IgD-negative memory B cell (primary cell): ENCODE data around the gene PPIG. TPM values are rescaled to one million over a fixed set of nuclear protein-coding genes. Genes with fewer than 3 reads are reported as not detected.

Source experiments
- H3K27ac Mint-ChIP-seq, 3 donors: one replicate each; pipeline ENCODE4 v1.8.0; 2020 to 2022; ENCODE audit warnings: mild to moderate bottlenecking in 3 of 3, mixed read lengths in 3 of 3, moderate library complexity in 1 of 3
- H3K27me3 Mint-ChIP-seq: one replicate; pipeline ENCODE4 v1.8.0; 2021; ENCODE audit warnings: mixed read lengths
- H3K36me3 Mint-ChIP-seq: one replicate; pipeline ENCODE4 v1.8.0; 2020; ENCODE audit warnings: mild to moderate bottlenecking, mixed read lengths
- H3K4me1 Mint-ChIP-seq, 3 donors: one replicate each; pipeline ENCODE4 v1.8.0; 2020 to 2022; ENCODE audit warnings: mixed read lengths in 3 of 3, mild to moderate bottlenecking in 1 of 3
- H3K4me3 Mint-ChIP-seq, 4 donors: one replicate each; pipeline ENCODE4 v1.8.0; 2020 to 2022; ENCODE audit warnings: mild to moderate bottlenecking in 4 of 4, mixed read lengths in 4 of 4, moderate library complexity in 3 of 4
- H3K9me3 Mint-ChIP-seq, 3 donors: one replicate each; pipeline ENCODE4 v1.8.0; 2020 to 2021; ENCODE audit warnings: mixed read lengths in 3 of 3, mild to moderate bottlenecking in 1 of 3
- polyA plus RNA-seq: library from polyadenylated mRNA; unstranded; fragments of 300-500 nt; fragmentation: Illumina TruSeq; gene quantifications from one replicate; pipeline ENCODE4 v1.2.3, GENCODE V29; 2021

PPIG gene
- polyA plus RNA-seq, 1 donor from 2014 or later: 92.5 TPM

DNA sequence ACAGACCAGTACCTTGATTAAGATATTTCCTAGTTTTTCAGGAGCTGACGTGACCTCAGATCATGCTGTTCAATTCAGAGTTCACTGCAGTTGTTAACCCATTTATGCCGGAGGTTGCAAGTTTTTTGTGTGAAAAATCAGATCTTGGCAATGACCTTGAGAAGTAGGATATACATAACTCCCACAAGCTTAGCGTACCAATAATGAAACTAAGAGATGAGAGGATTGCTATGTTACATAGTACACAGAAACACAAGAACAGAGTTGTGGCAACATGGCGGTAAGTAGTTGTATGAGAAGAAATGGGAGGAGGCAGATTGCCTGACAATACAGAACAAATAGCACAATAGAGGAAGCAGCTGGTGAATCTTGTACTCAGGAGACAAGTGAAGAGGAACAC, 39.1 kb downstream of the PPIG start:
- H3K4me3 Mint-ChIP-seq: no peak overlapping the region

DNA sequence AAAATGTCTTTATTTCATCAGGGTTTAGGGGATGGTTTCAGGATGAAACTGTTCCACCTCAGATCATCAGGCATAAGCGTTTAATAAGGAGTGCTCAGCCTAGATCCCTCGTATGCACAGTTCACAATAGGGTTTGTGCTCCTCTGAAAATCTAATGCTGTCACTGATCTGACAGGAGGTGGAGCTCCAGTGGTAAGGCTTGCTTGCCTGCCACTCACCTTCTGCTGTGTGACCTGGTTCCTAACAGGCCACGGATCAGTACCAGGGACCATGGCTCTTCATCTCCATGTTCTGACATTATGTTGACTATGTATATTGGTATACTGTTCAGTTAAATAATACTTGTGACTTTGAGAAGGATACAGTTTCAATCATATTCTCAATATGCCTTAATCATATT, 41.6 kb downstream of the PPIG start:
- no peak overlapping the region for H3K27ac Mint-ChIP-seq
- H3K4me1 Mint-ChIP-seq: peaks cover 0 to 3% (median 0%) of the 10 kb centered on the region in 3 donors
- H3K9me3 Mint-ChIP-seq: no peaks in the 10 kb centered on the region
- H3K36me3 Mint-ChIP-seq: peaks cover 7% of the 10 kb centered on the region
- no peaks in the 10 kb centered on the region for H3K27me3 Mint-ChIP-seq
- H3K4me3 Mint-ChIP-seq: no peak overlapping the region

More for the DNA sequence above, 39.1 kb downstream of the PPIG start:
- Mint-ChIP-seq H3K36me3 (peaks cover 12% of the 10 kb centered on the region), H3K4me1 (peaks cover 4 to 16% (median 6%) of the 10 kb centered on the region in 3 donors), H3K9me3 (peaks cover 0 to 1% (median 0%) of the 10 kb centered on the region in 3 donors), H3K27ac (no peak overlapping the region), H3K27me3 (no peaks in the 10 kb centered on the region)

DNA sequence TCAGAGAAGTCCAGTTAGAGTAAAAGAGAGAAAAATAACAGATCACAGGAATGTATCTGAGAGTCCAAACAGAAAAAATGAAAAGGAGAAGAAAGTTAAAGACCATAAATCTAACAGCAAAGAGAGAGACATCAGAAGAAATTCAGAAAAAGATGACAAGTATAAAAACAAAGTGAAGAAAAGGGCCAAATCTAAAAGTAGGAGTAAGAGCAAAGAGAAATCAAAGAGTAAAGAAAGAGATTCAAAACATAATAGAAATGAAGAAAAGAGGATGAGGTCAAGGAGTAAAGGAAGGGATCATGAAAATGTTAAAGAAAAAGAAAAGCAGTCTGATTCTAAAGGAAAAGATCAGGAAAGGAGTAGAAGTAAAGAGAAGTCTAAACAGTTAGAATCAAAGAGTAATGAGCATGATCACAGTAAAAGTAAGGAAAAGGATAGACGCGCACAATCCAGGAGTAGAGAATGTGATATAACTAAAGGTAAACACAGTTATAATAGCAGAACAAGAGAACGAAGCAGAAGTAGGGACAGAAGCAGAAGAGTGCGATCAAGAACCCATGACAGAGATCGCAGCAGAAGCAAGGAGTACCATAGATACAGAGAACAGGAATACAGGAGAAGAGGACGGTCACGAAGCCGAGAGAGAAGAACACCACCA, 52.4 kb downstream of the PPIG start:
- Mint-ChIP-seq H3K27ac (no peak overlapping the region), H3K36me3 (peaks cover 5% of the 10 kb centered on the region), H3K9me3 (no peaks in the 10 kb centered on the region), H3K27me3 (no peaks in the 10 kb centered on the region), H3K4me1 (no peaks in the 10 kb centered on the region), H3K4me3 (no peak overlapping the region)

DNA sequence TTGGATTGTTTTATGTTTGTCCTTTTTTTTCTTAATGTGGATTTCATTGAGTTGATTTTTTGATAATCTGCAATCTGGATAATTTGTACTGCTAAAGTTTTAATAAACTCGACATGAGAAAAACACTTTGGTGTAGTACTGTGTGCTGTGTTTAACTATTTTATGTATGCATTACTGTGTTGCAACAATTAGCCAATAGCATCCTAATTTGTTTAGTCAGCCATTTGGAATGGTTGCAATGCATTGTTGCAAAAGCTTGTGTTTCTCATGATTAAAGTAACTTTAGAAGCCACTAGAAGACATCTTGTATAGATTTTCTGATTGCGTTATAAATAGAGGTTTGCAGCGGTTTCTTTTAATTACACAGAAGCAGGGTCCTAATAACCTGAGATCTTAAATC, 53.5 kb downstream of the PPIG start:
- Mint-ChIP-seq H3K36me3 (peaks cover 5% of the 10 kb centered on the region), H3K4me3 (no peak overlapping the region), H3K27ac (no peak overlapping the region), H3K4me1 (no peaks in the 10 kb centered on the region), H3K9me3 (no peaks in the 10 kb centered on the region), H3K27me3 (no peaks in the 10 kb centered on the region)

DNA sequence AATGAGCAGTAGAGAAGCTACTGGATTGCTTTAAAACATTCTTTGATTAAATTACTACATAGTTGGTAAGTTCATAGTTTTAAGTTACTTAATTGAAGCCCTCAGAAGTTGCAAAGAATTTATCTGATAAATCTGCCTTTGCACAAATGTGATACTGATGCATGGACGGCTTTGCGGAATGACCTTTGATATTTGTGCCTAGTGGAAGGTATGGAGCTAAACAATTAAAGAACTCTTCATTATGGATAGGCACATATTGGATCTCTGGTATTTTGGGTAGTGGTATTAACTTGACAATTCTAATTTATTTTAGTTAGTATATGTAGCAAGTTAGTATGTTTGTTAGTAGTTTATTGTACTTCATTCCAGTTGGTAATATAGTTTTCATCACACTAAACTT, 56.0 kb downstream of the PPIG start:
- Mint-ChIP-seq H3K9me3 (peaks cover 0 to 2% (median 0%) of the 10 kb centered on the region in 3 donors), H3K27ac (no peak overlapping the region), H3K36me3 (no peaks in the 10 kb centered on the region), H3K27me3 (no peaks in the 10 kb centered on the region), H3K4me1 (peaks cover 0 to 2% (median 0%) of the 10 kb centered on the region in 3 donors), H3K4me3 (no peak overlapping the region)

DNA sequence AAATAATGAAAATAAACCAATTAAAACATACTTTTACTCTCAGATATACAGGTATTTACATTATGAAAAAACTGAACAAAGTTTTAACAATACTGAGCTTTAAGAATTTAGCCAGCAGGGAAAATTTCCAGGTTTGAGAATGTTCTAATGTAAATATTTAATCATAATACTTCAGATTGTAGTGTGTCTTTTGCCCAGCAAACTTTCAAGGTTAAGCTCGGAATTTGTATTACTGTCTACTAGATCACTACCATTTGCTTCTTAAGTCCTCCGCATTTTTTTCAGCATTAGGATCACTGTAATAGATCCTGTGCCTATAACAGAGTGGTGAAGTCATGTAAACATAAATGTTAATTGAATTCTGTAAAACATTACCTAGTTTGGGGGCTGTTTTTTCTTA, 57.3 kb downstream of the PPIG start:
- Mint-ChIP-seq H3K27me3 (no peaks in the 10 kb centered on the region), H3K36me3 (no peaks in the 10 kb centered on the region), H3K4me3 (no peak overlapping the region), H3K27ac (no peak overlapping the region), H3K4me1 (peaks cover 0 to 2% (median 0%) of the 10 kb centered on the region in 3 donors), H3K9me3 (peaks cover 0 to 2% (median 0%) of the 10 kb centered on the region in 3 donors)

DNA sequence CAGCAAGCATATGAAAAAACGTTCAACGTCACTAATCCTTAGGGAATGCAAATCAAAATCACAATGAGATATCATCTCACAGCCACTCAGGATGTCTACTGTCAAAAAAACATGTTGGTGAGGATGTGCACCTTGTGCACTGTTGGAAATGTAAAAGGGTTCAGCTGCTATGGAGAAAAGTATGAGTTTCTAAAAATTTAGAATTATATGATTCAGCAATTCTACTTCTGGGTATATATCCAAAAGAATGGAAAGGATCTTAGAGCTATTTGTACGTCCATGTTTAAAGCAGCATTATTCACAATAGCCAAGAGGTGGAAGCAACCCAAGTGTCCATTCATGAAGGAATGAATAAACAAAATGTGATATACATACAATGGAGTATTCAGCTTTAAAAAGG, 60.0 kb downstream of the PPIG start:
- peaks cover 0 to 2% (median 0%) of the 10 kb centered on the region in 3 donors for H3K4me1 Mint-ChIP-seq
- H3K36me3 Mint-ChIP-seq: no peaks in the 10 kb centered on the region
- no peaks in the 10 kb centered on the region for H3K27me3 Mint-ChIP-seq
- H3K27ac Mint-ChIP-seq: no peak overlapping the region
- no peak overlapping the region for H3K4me3 Mint-ChIP-seq
- peaks cover 0 to 2% (median 0%) of the 10 kb centered on the region in 3 donors for H3K9me3 Mint-ChIP-seq

DNA sequence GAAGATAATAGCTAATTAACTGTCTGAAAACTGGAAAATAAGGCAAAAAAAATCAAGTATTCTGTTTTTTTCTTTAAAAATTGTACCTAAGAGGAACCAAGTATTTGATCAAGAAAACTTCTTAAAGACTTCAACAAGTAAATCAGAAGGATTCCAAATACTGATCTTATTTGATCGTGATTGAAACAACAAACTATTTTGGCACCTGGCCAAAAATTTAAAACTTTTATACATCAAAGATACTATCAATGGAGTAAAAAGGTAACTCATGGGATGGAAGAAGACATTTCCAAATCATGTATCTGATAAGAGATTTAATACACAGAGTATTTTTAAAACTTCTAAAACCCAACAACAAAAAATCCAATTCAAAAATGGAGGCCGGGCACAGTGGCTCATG, 63.3 kb downstream of the PPIG start:
- Mint-ChIP-seq H3K9me3 (peaks cover 0 to 2% (median 0%) of the 10 kb centered on the region in 3 donors), H3K4me1 (peaks cover 0 to 2% (median 0%) of the 10 kb centered on the region in 3 donors), H3K36me3 (no peaks in the 10 kb centered on the region), H3K4me3 (no peak overlapping the region), H3K27me3 (peaks cover 1% of the 10 kb centered on the region), H3K27ac (no peak overlapping the region)

DNA sequence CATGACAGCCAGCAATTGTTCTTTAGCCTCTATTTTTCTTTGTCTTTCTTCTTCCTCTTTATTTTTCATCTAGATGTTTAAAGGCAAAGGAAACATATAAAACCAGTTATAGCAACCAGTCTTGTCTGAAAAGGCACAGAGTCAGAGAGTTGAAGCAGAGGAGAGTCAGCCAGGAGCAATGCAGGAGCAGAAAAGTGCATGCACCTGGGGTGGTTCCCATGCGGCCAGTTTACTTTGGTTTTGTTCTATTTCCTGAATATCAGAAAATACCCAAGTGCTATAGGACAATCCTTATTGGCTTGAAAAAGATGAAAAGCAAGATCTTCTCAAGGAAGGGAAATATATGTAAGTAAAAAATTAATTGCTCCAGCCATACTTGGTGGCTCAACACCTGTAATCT, 65.1 kb downstream of the PPIG start:
- Mint-ChIP-seq H3K4me3 (no peak overlapping the region), H3K27me3 (peaks cover 1% of the 10 kb centered on the region), H3K27ac (no peak overlapping the region), H3K36me3 (no peaks in the 10 kb centered on the region), H3K4me1 (no peaks in the 10 kb centered on the region), H3K9me3 (no peaks in the 10 kb centered on the region)

DNA sequence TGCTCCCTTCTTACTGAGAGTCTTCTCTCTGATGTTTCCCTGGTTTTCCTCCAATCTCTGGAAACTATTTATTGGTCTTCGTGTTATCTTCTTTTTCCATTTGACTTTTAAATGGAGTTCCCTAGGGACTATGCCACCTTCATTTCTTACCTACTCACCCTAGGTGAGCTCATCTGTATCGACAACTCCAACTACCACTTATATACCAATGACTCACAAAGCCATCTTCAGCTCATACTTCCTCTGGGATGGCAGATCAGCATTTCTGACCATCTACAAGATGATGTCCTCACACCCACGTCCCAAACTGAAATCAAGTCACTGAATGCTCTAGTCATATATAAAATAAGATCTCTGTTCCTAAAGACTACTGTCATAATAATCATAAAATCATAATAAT, 69.5 kb downstream of the PPIG start:
- Mint-ChIP-seq H3K9me3 (peaks cover 1 to 3% (median 3%) of the 10 kb centered on the region in 3 donors), H3K27me3 (peaks cover 3% of the 10 kb centered on the region), H3K4me1 (peaks cover 0 to 3% (median 3%) of the 10 kb centered on the region in 3 donors), H3K36me3 (no peaks in the 10 kb centered on the region), H3K27ac (no peak overlapping the region), H3K4me3 (peak overlapping the region in 1 of 4 donors; percentile 19)

DNA sequence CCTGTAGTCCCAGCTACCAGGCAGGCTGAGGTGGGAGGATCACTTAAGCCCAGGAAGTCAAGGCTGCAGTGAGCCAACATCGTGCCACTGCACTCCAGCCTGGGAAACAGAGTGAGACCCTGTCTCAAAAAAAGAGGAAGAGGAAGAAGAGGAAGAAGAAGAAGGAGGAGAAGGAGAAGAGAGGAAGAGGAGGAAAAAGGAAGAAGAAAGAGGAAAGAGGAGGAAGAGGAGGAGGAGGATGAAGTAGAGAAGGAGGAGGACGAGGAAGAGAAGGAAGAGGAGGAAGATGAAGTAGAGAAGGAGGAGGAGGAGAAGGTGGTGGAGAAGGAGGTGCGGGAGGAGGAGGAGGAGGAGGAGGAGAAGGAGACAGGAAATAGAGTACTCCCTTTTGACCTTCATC, 72.0 kb downstream of the PPIG start:
- no peak overlapping the region for H3K4me3 Mint-ChIP-seq
- peaks cover 2% of the 10 kb centered on the region for H3K27me3 Mint-ChIP-seq
- H3K4me1 Mint-ChIP-seq: peaks cover 10 to 13% (median 12%) of the 10 kb centered on the region in 3 donors
- H3K27ac Mint-ChIP-seq: no peak overlapping the region
- H3K36me3 Mint-ChIP-seq: peaks cover 2% of the 10 kb centered on the region
- peaks cover 1 to 3% (median 3%) of the 10 kb centered on the region in 3 donors for H3K9me3 Mint-ChIP-seq

DNA sequence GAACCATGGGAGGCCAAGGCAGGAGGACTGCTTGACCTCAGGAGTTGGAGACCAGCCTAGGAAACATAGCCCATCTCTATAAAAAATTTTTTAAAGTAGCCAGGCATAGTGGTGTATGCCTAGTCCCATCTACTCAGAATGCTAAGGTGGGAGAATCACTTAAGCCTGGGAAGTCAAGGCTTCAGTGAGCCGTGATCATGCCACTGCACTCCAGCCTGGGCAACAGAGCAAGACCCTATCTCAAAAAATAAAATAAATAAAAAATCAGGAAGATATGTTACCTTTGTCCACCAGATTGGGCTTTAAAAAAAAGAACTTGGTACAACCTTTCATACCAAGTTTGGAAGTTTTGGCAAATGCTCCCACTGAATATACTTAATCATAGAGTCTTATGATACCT, 74.7 kb downstream of the PPIG start:
- H3K4me1 Mint-ChIP-seq: peaks cover 13 to 16% (median 15%) of the 10 kb centered on the region in 3 donors
- no peak overlapping the region for H3K4me3 Mint-ChIP-seq
- H3K9me3 Mint-ChIP-seq: peaks cover 1 to 5% (median 3%) of the 10 kb centered on the region in 3 donors
- H3K27me3 Mint-ChIP-seq: peaks cover 9% of the 10 kb centered on the region
- peak overlapping the region in 1 of 3 donors; percentile 6 for H3K27ac Mint-ChIP-seq
- H3K36me3 Mint-ChIP-seq: peaks cover 2% of the 10 kb centered on the region

DNA sequence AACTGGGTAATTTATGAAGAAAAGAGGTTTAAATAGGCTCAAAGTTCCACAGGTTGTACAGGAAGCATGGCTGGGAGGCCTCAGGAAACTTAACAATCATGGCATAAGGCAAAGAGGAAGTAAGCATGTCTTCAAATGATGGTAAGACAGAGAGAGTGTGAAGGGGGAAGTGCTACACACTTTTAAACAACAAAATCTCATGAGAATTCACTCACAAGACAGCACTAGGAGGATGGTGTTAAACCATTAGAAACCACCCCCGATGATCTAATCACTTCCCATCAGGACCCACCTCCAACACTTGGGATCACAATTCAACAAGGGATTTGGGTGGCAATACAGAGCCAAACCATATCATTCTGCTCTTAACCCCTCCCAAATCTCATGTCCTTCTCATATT, 75.2 kb downstream of the PPIG start:
- H3K4me1 Mint-ChIP-seq: peaks cover 13 to 16% (median 15%) of the 10 kb centered on the region in 3 donors
- H3K36me3 Mint-ChIP-seq: peaks cover 2% of the 10 kb centered on the region
- H3K27me3 Mint-ChIP-seq: peaks cover 9% of the 10 kb centered on the region
- peak overlapping the region in 1 of 4 donors; percentile 33 for H3K4me3 Mint-ChIP-seq
- peaks cover 1 to 5% (median 3%) of the 10 kb centered on the region in 3 donors for H3K9me3 Mint-ChIP-seq
- peak overlapping the region in 1 of 3 donors; percentile 6 for H3K27ac Mint-ChIP-seq

DNA sequence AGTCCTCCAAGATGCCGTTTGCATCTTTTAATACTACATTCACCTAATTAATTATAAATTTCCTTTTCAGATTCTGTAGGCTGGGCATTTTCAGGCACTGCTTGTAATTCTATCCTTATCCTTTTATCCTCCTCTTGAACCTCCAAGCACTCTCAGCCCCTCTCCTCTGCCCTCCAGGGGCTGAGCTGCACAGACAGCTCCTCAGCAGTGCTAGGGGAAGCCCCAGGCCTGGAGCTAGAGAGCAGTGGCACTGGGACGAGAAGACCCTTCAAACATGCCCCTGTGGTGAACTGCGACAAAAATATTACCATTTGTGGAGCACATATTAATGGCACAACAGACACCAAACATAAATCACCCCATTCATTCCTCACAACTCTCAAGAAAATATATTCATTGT, 77.1 kb downstream of the PPIG start:
- Mint-ChIP-seq H3K4me3 (peak overlapping the region in 1 of 4 donors; percentile 61), H3K27me3 (peaks cover 8% of the 10 kb centered on the region)

DNA sequence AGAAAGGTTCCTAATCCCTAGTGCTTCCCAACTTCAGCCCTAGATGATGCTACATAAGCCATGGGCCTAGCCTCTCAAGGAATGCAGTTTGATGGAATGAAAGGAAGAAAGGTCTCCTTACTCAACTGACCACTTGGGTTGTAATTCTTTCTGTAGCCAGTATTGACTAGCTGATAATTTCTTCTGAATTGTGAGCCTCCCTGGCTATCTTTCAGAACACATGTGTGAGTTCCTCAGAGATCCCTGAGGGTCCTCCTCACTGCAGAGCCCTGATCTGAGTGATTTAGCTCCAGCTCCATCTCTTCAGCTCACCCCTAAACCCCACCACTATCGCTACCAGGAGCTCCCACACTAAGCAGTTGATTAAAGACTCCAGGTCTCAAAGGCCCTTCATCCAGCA, 78.6 kb downstream of the PPIG start:
- Mint-ChIP-seq H3K27ac (no peak overlapping the region), H3K36me3 (peaks cover 2% of the 10 kb centered on the region), H3K27me3 (peaks cover 8% of the 10 kb centered on the region), H3K9me3 (peaks cover 1 to 5% (median 3%) of the 10 kb centered on the region in 3 donors), H3K4me3 (no peak overlapping the region), H3K4me1 (peaks cover 13 to 16% (median 15%) of the 10 kb centered on the region in 3 donors)

More for the DNA sequence above, 77.1 kb downstream of the PPIG start:
- Mint-ChIP-seq H3K9me3 (peaks cover 1 to 5% (median 3%) of the 10 kb centered on the region in 3 donors), H3K27ac (no peak overlapping the region), H3K4me1 (peaks cover 13 to 16% (median 15%) of the 10 kb centered on the region in 3 donors), H3K36me3 (peaks cover 2% of the 10 kb centered on the region)

DNA sequence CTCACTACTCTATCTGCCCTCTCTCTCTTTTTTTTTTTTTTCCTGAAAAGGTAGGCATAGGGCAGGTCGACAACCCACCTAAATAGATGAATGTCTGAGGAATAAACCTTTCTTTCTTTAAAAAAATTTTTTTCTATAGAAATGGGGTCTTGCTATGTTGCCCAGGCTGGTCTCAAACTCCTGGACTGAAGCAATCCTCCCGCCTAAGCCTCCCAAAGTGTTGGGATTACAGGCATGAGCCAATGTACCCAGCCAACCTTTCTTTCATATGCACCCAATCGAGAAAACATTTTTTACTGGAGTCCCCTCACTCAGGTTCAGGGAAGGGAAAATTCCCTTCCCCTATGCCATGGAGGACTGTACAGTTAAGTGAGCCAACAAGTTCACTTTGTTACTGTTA, 79.1 kb downstream of the PPIG start:
- H3K4me1 Mint-ChIP-seq: peaks cover 13 to 16% (median 15%) of the 10 kb centered on the region in 3 donors
- peaks cover 8% of the 10 kb centered on the region for H3K27me3 Mint-ChIP-seq
- H3K9me3 Mint-ChIP-seq: peaks cover 1 to 5% (median 3%) of the 10 kb centered on the region in 3 donors
- H3K4me3 Mint-ChIP-seq: no peak overlapping the region
- H3K27ac Mint-ChIP-seq: no peak overlapping the region
- peaks cover 2% of the 10 kb centered on the region for H3K36me3 Mint-ChIP-seq
